Keratinocyte (primary cell): ENCODE results near the gene UVSSA. TPM values are rescaled to one million over a fixed set of nuclear protein-coding genes. Genes with fewer than 3 reads are reported as not detected.

Experiments
- DNase-seq: peaks from one replicate; pipeline ENCODE4 v3.0.0-alpha.2; 2011; ENCODE audit warnings: low read depth, missing footprints, low spot score
- FAIRE-seq: peaks from 2 replicates; lab custom pipeline; 2011; peaks lifted over from hg19 to GRCh38; lab: Jason Lieb, UNC
- H2AFZ ChIP-seq: 2 replicates; pipeline ENCODE4 v1.6.0; 2012; ENCODE audit warnings: low read length, control low read depth, inconsistent platforms; ENCODE audit not compliant: control insufficient read depth
- H3K27ac ChIP-seq: 2 replicates; pipeline ENCODE4 v1.5.1; 2011; ENCODE audit warnings: low read length; ENCODE audit not compliant: control insufficient read depth, insufficient read depth
- H3K27me3 ChIP-seq: 3 replicates; pipeline ENCODE4 v1.6.0; 2011; ENCODE audit warnings: low read length; ENCODE audit not compliant: control insufficient read depth, insufficient read depth; ENCODE audit errors: extremely low read depth
- H3K36me3 ChIP-seq, 2 experiments: 2 replicates in 1 of 2; 3 replicates in 1 of 2; pipeline ENCODE4 v1.5.1; 2011; ENCODE audit warnings: low read length in 2 of 2, mild to moderate bottlenecking in 1 of 2; ENCODE audit not compliant: control insufficient read depth in 2 of 2, insufficient read depth in 2 of 2; ENCODE audit errors: extremely low read depth in 1 of 2
- H3K4me1 ChIP-seq: 3 replicates; pipeline ENCODE4 v1.5.1; 2011; ENCODE audit warnings: low read length; ENCODE audit not compliant: control insufficient read depth, insufficient read depth; ENCODE audit errors: extremely low read depth
- H3K4me2 ChIP-seq: 3 replicates; pipeline ENCODE4 v1.6.0; 2011; ENCODE audit warnings: low read depth, low read length; ENCODE audit not compliant: control insufficient read depth, insufficient read depth; ENCODE audit errors: extremely low read depth
- H3K4me3 ChIP-seq, 3 experiments: fragments of 200-600 bp in 1 of 3; sonication (generic) in 1 of 3; 2 replicates in 2 of 3; 3 replicates in 1 of 3; pipeline ENCODE4 v1.5.1; 2011 to 2016; ENCODE audit warnings: low read length in 3 of 3, mild to moderate bottlenecking in 3 of 3, control low read depth in 2 of 3, inconsistent platforms in 1 of 3, low read depth in 1 of 3, mixed read lengths in 1 of 3, mixed run types in 1 of 3, moderate library complexity in 1 of 3; ENCODE audit not compliant: control insufficient read depth in 2 of 3, insufficient read depth in 2 of 3; ENCODE audit errors: extremely low read depth in 1 of 3
- H3K79me2 ChIP-seq: 2 replicates; pipeline ENCODE4 v1.6.0; 2012; ENCODE audit warnings: low read length; ENCODE audit not compliant: control insufficient read depth, insufficient read depth
- H3K9ac ChIP-seq: 3 replicates; pipeline ENCODE4 v1.6.0; 2011; ENCODE audit warnings: low read length; ENCODE audit not compliant: control insufficient read depth, insufficient read depth; ENCODE audit errors: extremely low read depth
- H3K9me1 ChIP-seq: 3 replicates; pipeline ENCODE4 v1.6.0; 2011; ENCODE audit warnings: low read length; ENCODE audit not compliant: control insufficient read depth, insufficient read depth; ENCODE audit errors: extremely low read depth
- H3K9me3 ChIP-seq: 2 replicates; pipeline ENCODE4 v1.5.1; 2012; ENCODE audit warnings: low read depth, low read length; ENCODE audit not compliant: control insufficient read depth
- H4K20me1 ChIP-seq: 3 replicates; pipeline ENCODE4 v1.6.0; 2011; ENCODE audit warnings: low read length; ENCODE audit not compliant: control insufficient read depth, insufficient read depth; ENCODE audit errors: extremely low read depth
- EZH2 ChIP-seq: IDR thresholded peaks from one replicate; pipeline ENCODE4 v1.6.1; 2012; ENCODE audit warnings: inconsistent platforms, mild to moderate bottlenecking, low read length, moderate library complexity
- dilution Hi-C: fragments of 300-500 bp; cut with MboI; formaldehyde crosslinking; loops from one replicate; pipeline ENCODE4 v1.7.0; 2020; ENCODE audit warnings: low sequenced_read_pairs; ENCODE audit not compliant: extremely low pct_ligation_motif_present
- polyA plus RNA-seq, 5 experiments: library from polyadenylated mRNA; depleted of rRNA in 3 of 5; stranded (reverse) in 3 of 5; stranded (forward) in 1 of 5; unstranded in 1 of 5; fragments of >200 nt; gene quantifications; 1 replicate in 1 of 5; 2 replicates in 3 of 5; 3 replicates in 1 of 5; pipeline versions ENCODE4 v1.2.1 to v1.2.3, GENCODE V29; 2011 to 2012; ENCODE audit warnings: missing spikeins in 2 of 5, low read depth in 1 of 5, low replicate concordance in 1 of 5
- TF ChIP-seq, protein P1 (sequence below), 3 experiments: IDR thresholded peaks in 1 of 3; conservative IDR thresholded peaks in 1 of 3; optimal IDR thresholded peaks in 1 of 3; 2 replicates in 2 of 3; 3 replicates in 1 of 3; pipeline versions ENCODE3 to v1.5.1; 2011; ENCODE audit warnings: low read length in 3 of 3, mild to moderate bottlenecking in 3 of 3, moderate library complexity in 2 of 3, control low read depth in 1 of 3, inconsistent platforms in 1 of 3; ENCODE audit not compliant: insufficient read depth in 2 of 3; ENCODE audit errors: extremely low read depth in 1 of 3

Gene UVSSA
- polyA plus RNA-seq, 1 donor (not counting 4 experiments of a cell fraction or from before 2014, with no cell fraction given): 4.7 TPM

DNA sequence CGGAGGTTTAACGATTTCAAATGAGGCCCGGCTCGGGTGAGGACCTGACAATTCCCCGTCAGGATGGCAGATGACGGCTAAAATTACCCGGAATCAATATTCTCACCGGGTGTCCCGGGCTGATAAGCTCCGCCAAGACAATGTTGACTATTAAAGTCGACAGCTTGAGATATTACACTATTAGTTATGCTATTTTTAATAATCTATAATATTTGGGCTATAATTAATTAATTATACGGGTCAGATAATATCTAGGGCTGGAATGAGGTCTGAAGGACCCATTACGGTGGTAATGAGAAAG is 68.6 kb downstream of the UVSSA start:
- no peak for FAIRE-seq
- Histone ChIP-seq H2AFZ (no peak overlapping the region), H3K4me2 (no peak overlapping the region), H3K9me1 (no peaks in the 10 kb centered on the region), H3K27ac (no peak overlapping the region), H3K27me3 (peaks cover 43% of the 10 kb centered on the region), H3K36me3 (no peaks in the 10 kb centered on the region), H3K79me2 (no peaks in the 10 kb centered on the region), H3K4me3 (no peak overlapping the region), H3K9ac (no peak overlapping the region), H3K4me1 (no peaks in the 10 kb centered on the region), H4K20me1 (peaks cover 6% of the 10 kb centered on the region), H3K9me3 (no peaks in the 10 kb centered on the region)
- dilution Hi-C loops: loop anchor here (25.0 kb wide), 1 partner anchor 222 kb away; no protein-coding TSS in a partner anchor
- TF ChIP-seq, protein P1, sequence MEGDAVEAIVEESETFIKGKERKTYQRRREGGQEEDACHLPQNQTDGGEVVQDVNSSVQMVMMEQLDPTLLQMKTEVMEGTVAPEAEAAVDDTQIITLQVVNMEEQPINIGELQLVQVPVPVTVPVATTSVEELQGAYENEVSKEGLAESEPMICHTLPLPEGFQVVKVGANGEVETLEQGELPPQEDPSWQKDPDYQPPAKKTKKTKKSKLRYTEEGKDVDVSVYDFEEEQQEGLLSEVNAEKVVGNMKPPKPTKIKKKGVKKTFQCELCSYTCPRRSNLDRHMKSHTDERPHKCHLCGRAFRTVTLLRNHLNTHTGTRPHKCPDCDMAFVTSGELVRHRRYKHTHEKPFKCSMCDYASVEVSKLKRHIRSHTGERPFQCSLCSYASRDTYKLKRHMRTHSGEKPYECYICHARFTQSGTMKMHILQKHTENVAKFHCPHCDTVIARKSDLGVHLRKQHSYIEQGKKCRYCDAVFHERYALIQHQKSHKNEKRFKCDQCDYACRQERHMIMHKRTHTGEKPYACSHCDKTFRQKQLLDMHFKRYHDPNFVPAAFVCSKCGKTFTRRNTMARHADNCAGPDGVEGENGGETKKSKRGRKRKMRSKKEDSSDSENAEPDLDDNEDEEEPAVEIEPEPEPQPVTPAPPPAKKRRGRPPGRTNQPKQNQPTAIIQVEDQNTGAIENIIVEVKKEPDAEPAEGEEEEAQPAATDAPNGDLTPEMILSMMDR (optimal IDR thresholded peaks at IDR 0.05 in 1 of 3, IDR thresholded peaks at IDR 0.05 in 1 of 3, conservative IDR thresholded peaks at IDR 0.05 in 1 of 3; ENCODE audit: extremely low read depth in 1 of 3, insufficient read depth in 2 of 3, low read length in 3 of 3): no peak
- no peak for TF ChIP-seq EZH2
- no peak for DNase-seq

DNA sequence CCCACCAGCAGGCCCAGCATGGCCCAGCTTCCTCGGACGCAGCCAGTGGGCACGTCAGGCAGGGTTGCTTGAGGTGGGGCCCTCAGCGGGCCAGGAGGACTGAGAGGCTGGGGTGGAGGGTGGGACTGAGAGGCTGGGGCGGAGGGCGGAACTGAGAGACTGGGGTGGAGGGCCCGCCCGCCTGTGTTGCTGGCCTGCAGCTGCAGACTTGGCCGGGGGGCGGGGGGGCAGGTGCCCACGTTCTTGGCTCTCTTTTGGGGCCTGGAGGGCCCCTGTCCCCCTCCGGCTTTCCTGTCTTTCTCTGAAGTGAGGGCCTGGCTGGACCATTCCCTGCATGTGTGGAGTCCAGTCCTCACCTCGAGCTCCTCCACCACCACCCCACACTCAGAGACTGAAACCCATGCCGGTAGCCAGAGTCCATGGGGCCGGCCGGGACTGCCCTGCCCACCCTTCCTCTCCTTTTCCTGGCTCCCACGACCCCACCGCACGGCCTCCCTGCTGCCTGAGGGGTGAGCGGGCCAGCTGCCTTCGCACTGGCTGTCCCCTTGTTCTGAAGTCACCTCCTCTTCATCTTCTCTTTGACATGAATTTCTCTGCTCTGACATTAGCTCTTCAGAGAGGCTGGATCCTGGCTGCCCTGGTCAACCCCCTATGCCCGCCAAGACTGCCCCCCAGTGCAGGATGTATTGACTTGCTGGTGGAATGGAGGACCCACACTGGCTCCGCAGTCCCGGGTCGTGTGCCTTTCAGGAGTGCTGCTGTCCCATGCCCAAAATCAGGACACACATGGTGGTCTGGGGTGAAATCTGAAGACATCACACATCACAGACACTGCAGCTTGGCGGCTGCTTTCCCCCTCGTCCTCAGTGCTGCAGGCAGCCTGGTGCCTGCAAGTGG is 69.3 kb downstream of the UVSSA start:
- dilution Hi-C loops: loop anchor here (25.0 kb wide), 1 partner anchor 221 kb away; no protein-coding TSS in a partner anchor
- Histone ChIP-seq H3K9me1 (no peaks in the 10 kb centered on the region), H3K9ac (no peak overlapping the region), H3K9me3 (no peaks in the 10 kb centered on the region), H2AFZ (no peak overlapping the region), H3K4me2 (no peak overlapping the region), H3K36me3 (no peaks in the 10 kb centered on the region), H3K79me2 (no peaks in the 10 kb centered on the region), H3K27ac (no peak overlapping the region), H3K27me3 (peaks cover 37% of the 10 kb centered on the region), H3K4me3 (no peak overlapping the region), H4K20me1 (peaks cover 2% of the 10 kb centered on the region), H3K4me1 (no peaks in the 10 kb centered on the region)
- FAIRE-seq: no peak
- no peak for DNase-seq
- TF ChIP-seq EZH2: no peak
- TF ChIP-seq, protein P1 (optimal IDR thresholded peaks at IDR 0.05 in 1 of 3, IDR thresholded peaks at IDR 0.05 in 1 of 3, conservative IDR thresholded peaks at IDR 0.05 in 1 of 3; ENCODE audit: extremely low read depth in 1 of 3, insufficient read depth in 2 of 3, low read length in 3 of 3): no peak
